K562 (cell line): ENCODE data around the gene TULP1. TPM values are rescaled to one million over a fixed set of nuclear protein-coding genes. Genes with fewer than 3 reads are reported as not detected.
A peak's percentile ranks its signal among the peaks of the same experiment; 100 is the strongest.

ENCODE experiments used
- ATAC-seq: fragments of 200-7000 bp; cut with Tn5 transposase; 3 replicates; pipeline ENCODE4 v1.9.1; 2020; ENCODE audit warnings: moderate library complexity
- BruUV-seq: library from RNA; stranded (reverse); fragments of 400-500 nt; replicated peaks from 2 replicates; lab custom pipeline; 2021; lab: Mats Ljungman, UMichigan
- CTCF ChIA-PET: fragments of 300-600 bp; formaldehyde crosslinking; extraction: SDS; loops from one replicate; lab custom pipeline; 2021; ENCODE audit warnings: low intra/inter-chr PET ratio; lab: Yijun Ruan, JAX
- POLR2A ChIA-PET: fragments of 300-600, 350-650 bp; sonication (Branson Sonifier 250); formaldehyde crosslinking; extraction: SDS; loops from one replicate; lab custom pipeline; 2021; ENCODE audit warnings: antibody characterized with exemption, inconsistent platforms; lab: Yijun Ruan, JAX
- DNase-seq, 4 experiments: peaks; one replicate each; pipeline versions ENCODE4 v3.0.0 to v3.0.0-alpha.2; 2011 to 2018; ENCODE audit warnings: low spot score in 3 of 4, mixed read lengths in 3 of 4; ENCODE audit errors: extremely low read depth in 1 of 4
- FAIRE-seq: peaks from 2 replicates; lab custom pipeline; 2011; peaks lifted over from hg19 to GRCh38; lab: Jason Lieb, UNC
- H2AFZ ChIP-seq: 2 replicates; pipeline ENCODE4 v1.6.0; 2011; ENCODE audit warnings: low read depth, low read length, control low read depth, inconsistent platforms
- H3K27ac ChIP-seq: fragments of 200-600 bp; 3 replicates; pipeline ENCODE4 v1.8.0; 2011; ENCODE audit warnings: low read depth, mild to moderate bottlenecking, control low read depth, inconsistent platforms, low read length, moderate library complexity, mixed read lengths; ENCODE audit errors: extremely low read depth
- H3K27me3 ChIP-seq, 2 experiments: fragments of 300-600 bp in 1 of 2; 2 replicates in 1 of 2; 3 replicates in 1 of 2; pipeline versions ENCODE4 v1.6.0 to v1.8.0; 2011; ENCODE audit warnings: inconsistent platforms in 2 of 2, low read length in 2 of 2, mild to moderate bottlenecking in 1 of 2, mixed read lengths in 1 of 2, moderate library complexity in 1 of 2; ENCODE audit not compliant: control insufficient read depth in 2 of 2, insufficient read depth in 2 of 2
- H3K36me3 ChIP-seq: fragments of 300-600 bp; 3 replicates; pipeline ENCODE4 v1.8.0; 2011; ENCODE audit warnings: mild to moderate bottlenecking, low read length, inconsistent platforms; ENCODE audit not compliant: control insufficient read depth, insufficient read depth
- H3K4me1 ChIP-seq, 2 experiments: fragments of 200-600 bp in 1 of 2; replicated peaks in 1 of 2; 2 replicates in 1 of 2; 3 replicates in 1 of 2; pipeline versions ENCODE4 v1.5.1 to v1.8.0; 2011; ENCODE audit warnings: inconsistent platforms in 2 of 2, low read length in 2 of 2, mild to moderate bottlenecking in 1 of 2, mixed read lengths in 1 of 2, moderate library complexity in 1 of 2; ENCODE audit not compliant: control insufficient read depth in 2 of 2, insufficient read depth in 2 of 2
- H3K4me2 ChIP-seq: 2 replicates; pipeline ENCODE4 v1.6.1; 2011; ENCODE audit warnings: low read length, control low read depth, inconsistent platforms, mixed read lengths; ENCODE audit not compliant: insufficient read depth
- H3K4me3 ChIP-seq: fragments of 200-600 bp; sonication (generic), shearing (Covaris generic); 2 replicates; pipeline ENCODE4 v1.5.1; 2016; ENCODE audit warnings: control low read depth, inconsistent platforms
- H3K79me2 ChIP-seq: fragments of 200-600 bp; 3 replicates; pipeline ENCODE4 v1.8.0; 2011; ENCODE audit warnings: low read length, inconsistent platforms; ENCODE audit not compliant: control insufficient read depth, insufficient read depth
- H3K9ac ChIP-seq, 2 experiments: 2 replicates each; pipeline versions ENCODE4 v1.6.0 to v1.6.1; 2011; ENCODE audit warnings: low read depth in 2 of 2, low read length in 2 of 2, control low read depth in 1 of 2, inconsistent platforms in 1 of 2, mild to moderate bottlenecking in 1 of 2, mixed read lengths in 1 of 2; ENCODE audit not compliant: insufficient read depth in 1 of 2
- H3K9me1 ChIP-seq: one replicate; pipeline ENCODE4 v1.6.0; 2011; ENCODE audit warnings: inconsistent platforms, mild to moderate bottlenecking, low read length, moderate library complexity; ENCODE audit not compliant: control insufficient read depth, insufficient read depth
- H3K9me3 ChIP-seq: replicated peaks from 2 replicates; pipeline ENCODE4 v1.5.1; 2011; ENCODE audit warnings: low read depth, low read length, inconsistent platforms; ENCODE audit not compliant: control insufficient read depth, insufficient read depth
- H4K20me1 ChIP-seq: replicated peaks from 2 replicates; pipeline ENCODE4 v1.6.1; 2011; ENCODE audit warnings: low read length, inconsistent platforms, mixed read lengths; ENCODE audit not compliant: control insufficient read depth, insufficient read depth
- CCNT2 ChIP-seq: IDR thresholded peaks from 2 replicates; pipeline ENCODE4 v1.6.1; 2011; ENCODE audit warnings: borderline replicate concordance, low read depth, mild to moderate bottlenecking, moderate library complexity, mixed read lengths, low read length; ENCODE audit not compliant: insufficient read length; ENCODE audit errors: extremely low read depth
- NUFIP1 ChIP-seq: fragments of 450-650 bp; IDR thresholded peaks from 2 replicates; pipeline ENCODE4 v1.6.1; 2018; ENCODE audit not compliant: partially characterized antibody
- PHTF2 ChIP-seq: fragments of 250-450 bp; sonication (Bioruptor Pico); IDR thresholded peaks from 2 replicates; pipeline ENCODE4 v1.5.0; 2021; ENCODE audit warnings: mild to moderate bottlenecking
- STAG1 ChIP-seq: sonication (generic); formaldehyde crosslinking; IDR thresholded peaks from 2 replicates; pipeline ENCODE4 v1.5.0; 2020; ENCODE audit warnings: missing genetic modification reagents, borderline replicate concordance
- STAT5A ChIP-seq: IDR thresholded peaks from 2 replicates; pipeline ENCODE4 v1.6.1; 2012; ENCODE audit warnings: low read length, inconsistent platforms, borderline replicate concordance
- TAF9B ChIP-seq: fragments of 450-650 bp; IDR thresholded peaks from 2 replicates; pipeline ENCODE4 v1.6.1; 2018; ENCODE audit warnings: mild to moderate bottlenecking; ENCODE audit not compliant: partially characterized antibody
- ZNF316 ChIP-seq: fragments of 450-650 bp; IDR thresholded peaks from 2 replicates; pipeline ENCODE4 v1.6.1; 2016
- ZNF347 ChIP-seq: fragments of 450-650 bp; formaldehyde crosslinking; IDR thresholded peaks from 2 replicates; pipeline ENCODE4 v1.4.0; 2020; ENCODE audit warnings: low read depth, mild to moderate bottlenecking, moderate library complexity
- ZNF551 ChIP-seq: fragments of 250-450 bp; sonication (Bioruptor Pico); IDR thresholded peaks from 2 replicates; pipeline ENCODE4 v1.5.0; 2021; ENCODE audit warnings: mild to moderate bottlenecking, moderate library complexity
- ZNF583 ChIP-seq: fragments of 250-450 bp; sonication (Bioruptor Pico); IDR thresholded peaks from 2 replicates; pipeline ENCODE4 v1.4.0; 2020
- ZNF717 ChIP-seq: fragments of 250-450 bp; sonication (Bioruptor Pico); IDR thresholded peaks from 2 replicates; pipeline ENCODE4 v1.5.0; 2021
- WGBS: fragments of 100-300 bp; shearing (Covaris generic); methylation state at CpG from one replicate; pipeline ENCODE4 v1.1.6; 2016; ENCODE audit warnings: low coverage, mixed read lengths; ENCODE audit not compliant: insufficient coverage; ENCODE audit errors: missing lambda C conversion rate; 5-methylcytosine and 5-hydroxymethylcytosine counted together
- in situ Hi-C: fragments of 300-500 bp; cut with MboI; formaldehyde crosslinking; loops from 4 replicates; pipeline ENCODE4 v1.15.0; 2018; ENCODE audit warnings: inconsistent platforms, mixed read lengths
- intact Hi-C: fragments of 100-400 bp; cut with micrococcal nuclease; formaldehyde crosslinking; loops from 2 replicates; pipeline ENCODE4 v1.14.2; 2022
- polyA plus RNA-seq, 8 experiments: library from polyadenylated mRNA; depleted of rRNA in 4 of 8; stranded (reverse) in 5 of 8; unstranded in 3 of 8; fragments of >200 nt; fragmentation: Nextera tagmentation in 2 of 8; fragmentation: Illumina TruSeq in 1 of 8; extraction: Ambion mirVana in 2 of 8; extraction: Trizol in 1 of 8; gene quantifications; 2 replicates each; pipeline versions ENCODE4 v1.2.1 to v1.2.3, GENCODE V29; 2011 to 2014; ENCODE audit warnings: inconsistent platforms in 1 of 8, missing spikeins in 1 of 8
- total RNA-seq, 7 experiments: library from RNA; depleted of rRNA in 6 of 7; stranded (reverse); fragments of >200 nt in 6 of 7; fragmentation: Illumina TruSeq in 2 of 7; extraction: Trizol in 2 of 7; gene quantifications; 2 replicates each; pipeline versions ENCODE4 v1.2.1 to v1.2.3, GENCODE V29; 2011 to 2021; ENCODE audit warnings: low replicate concordance in 1 of 7
- TF ChIP-seq, protein P1 (sequence below): fragments of 450-650 bp; IDR thresholded peaks from 2 replicates; pipeline ENCODE4 v1.6.1; 2014; ENCODE audit warnings: low read depth, mild to moderate bottlenecking, moderate library complexity, borderline replicate concordance
- TF ChIP-seq, protein P2 (sequence below): fragments of 250-450 bp; sonication (Bioruptor Pico); IDR thresholded peaks from 2 replicates; pipeline ENCODE4 v1.9.0; 2021; ENCODE audit warnings: mild to moderate bottlenecking, inconsistent platforms
- TF ChIP-seq, protein P3 (sequence below): IDR thresholded peaks from 2 replicates; pipeline ENCODE4 v1.6.1; 2016; ENCODE audit warnings: missing genetic modification characterization, missing compliant biosample characterization
- TF ChIP-seq, protein P4 (sequence below): fragments of 450-650 bp; formaldehyde crosslinking; IDR thresholded peaks from 2 replicates; pipeline ENCODE4 v1.4.0; 2020; ENCODE audit warnings: mild to moderate bottlenecking, moderate library complexity

The TULP1 gene
- total and polyA plus RNA-seq, 9 of the 15 experiments (the other 6 are each of a cell fraction or from before 2014, with no cell fraction given): 0.06 to 0.17 (median 0.09) TPM; not detected in 6

DNA sequence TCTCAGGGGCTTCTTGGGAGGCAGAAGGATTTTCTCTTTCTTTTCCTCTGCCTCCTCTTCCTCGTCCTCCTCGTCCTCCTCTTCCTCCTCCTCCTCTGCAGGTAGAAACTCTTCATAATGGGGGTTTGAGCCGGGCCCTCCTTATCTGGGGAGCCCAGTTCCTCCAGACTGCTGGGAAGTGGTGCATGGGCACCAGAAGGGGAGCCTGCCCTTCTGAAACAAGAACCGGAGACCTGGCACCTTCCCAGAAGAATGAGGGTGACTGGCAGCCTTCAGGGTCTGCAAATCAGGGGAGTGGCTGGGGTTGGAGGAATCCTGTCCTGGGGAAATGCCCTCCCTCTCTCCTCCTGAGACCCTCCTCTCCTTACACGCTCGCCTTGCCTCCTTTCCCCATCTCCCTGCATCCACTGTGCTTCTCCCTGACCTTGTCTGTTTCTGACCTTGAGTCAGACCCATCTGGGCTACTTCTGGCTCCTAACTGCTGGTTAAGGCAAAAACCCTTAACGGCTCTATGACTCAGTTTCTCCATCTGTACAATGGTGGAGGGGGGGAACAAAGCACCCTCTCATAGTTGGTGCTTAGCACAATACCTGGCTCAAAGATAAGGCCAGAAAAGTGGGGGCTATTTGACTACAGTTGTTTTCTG is 1.7 kb downstream of the TULP1 start:
- H2AFZ ChIP-seq: no peak overlapping the region
- FAIRE-seq (no peak), DNase-seq (no peak), ATAC-seq (no peak)
- 0 out of 4 replicates have a peak overlapping the region, but pooled peaks of 1 of the 2 experiments have one; percentile 8 for H3K9ac ChIP-seq
- in situ Hi-C loops: no loop called here
- H3K4me1 ChIP-seq: peaks cover 0 to 7% of the 10 kb centered on the region in 2 experiments; a peak in 1 of 5 replicates
- peaks cover 38 to 58% of the 10 kb centered on the region in 2 experiments for H3K27me3 ChIP-seq
- no peak overlapping the region for H3K4me3 ChIP-seq
- H4K20me1 ChIP-seq: peaks cover 7% of the 10 kb centered on the region; the same call in 1 of the 2 replicates
- no peak overlapping the region for H3K27ac ChIP-seq
- H3K79me2 ChIP-seq: no peaks in the 10 kb centered on the region
- ChIA-PET CTCF (no interaction called here), POLR2A (interaction anchor here (0.5 to 1.0 kb wide), 3 partner anchors 10 to 241 kb away, joined by 3 to 5 read pairs (median 4); no protein-coding TSS in a partner anchor)
- no TSS peak for BruUV-seq
- H3K9me3 ChIP-seq: no peaks in the 10 kb centered on the region
- no peaks in the 10 kb centered on the region for H3K36me3 ChIP-seq
- 11% methylated on average over 7 of the region's 7 CpGs for WGBS
- H3K4me2 ChIP-seq: no peak overlapping the region
- no peaks in the 10 kb centered on the region for H3K9me1 ChIP-seq
- intact Hi-C loops: no loop called here
- TF ChIP-seq NUFIP1 (no peak), STAG1 (CRISPR knock-in tag) (no peak), ZNF583 (no peak), TAF9B (no peak), ZNF717 (no peak), CCNT2 (no peak), ZNF347 (CRISPR knock-in tag) (no peak), ZNF316 (no peak), STAT5A (no peak), PHTF2 (no peak), ZNF551 (no peak)
- TF ChIP-seq, protein P1, sequence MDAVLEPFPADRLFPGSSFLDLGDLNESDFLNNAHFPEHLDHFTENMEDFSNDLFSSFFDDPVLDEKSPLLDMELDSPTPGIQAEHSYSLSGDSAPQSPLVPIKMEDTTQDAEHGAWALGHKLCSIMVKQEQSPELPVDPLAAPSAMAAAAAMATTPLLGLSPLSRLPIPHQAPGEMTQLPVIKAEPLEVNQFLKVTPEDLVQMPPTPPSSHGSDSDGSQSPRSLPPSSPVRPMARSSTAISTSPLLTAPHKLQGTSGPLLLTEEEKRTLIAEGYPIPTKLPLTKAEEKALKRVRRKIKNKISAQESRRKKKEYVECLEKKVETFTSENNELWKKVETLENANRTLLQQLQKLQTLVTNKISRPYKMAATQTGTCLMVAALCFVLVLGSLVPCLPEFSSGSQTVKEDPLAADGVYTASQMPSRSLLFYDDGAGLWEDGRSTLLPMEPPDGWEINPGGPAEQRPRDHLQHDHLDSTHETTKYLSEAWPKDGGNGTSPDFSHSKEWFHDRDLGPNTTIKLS: no peak
- TF ChIP-seq, protein P2, sequence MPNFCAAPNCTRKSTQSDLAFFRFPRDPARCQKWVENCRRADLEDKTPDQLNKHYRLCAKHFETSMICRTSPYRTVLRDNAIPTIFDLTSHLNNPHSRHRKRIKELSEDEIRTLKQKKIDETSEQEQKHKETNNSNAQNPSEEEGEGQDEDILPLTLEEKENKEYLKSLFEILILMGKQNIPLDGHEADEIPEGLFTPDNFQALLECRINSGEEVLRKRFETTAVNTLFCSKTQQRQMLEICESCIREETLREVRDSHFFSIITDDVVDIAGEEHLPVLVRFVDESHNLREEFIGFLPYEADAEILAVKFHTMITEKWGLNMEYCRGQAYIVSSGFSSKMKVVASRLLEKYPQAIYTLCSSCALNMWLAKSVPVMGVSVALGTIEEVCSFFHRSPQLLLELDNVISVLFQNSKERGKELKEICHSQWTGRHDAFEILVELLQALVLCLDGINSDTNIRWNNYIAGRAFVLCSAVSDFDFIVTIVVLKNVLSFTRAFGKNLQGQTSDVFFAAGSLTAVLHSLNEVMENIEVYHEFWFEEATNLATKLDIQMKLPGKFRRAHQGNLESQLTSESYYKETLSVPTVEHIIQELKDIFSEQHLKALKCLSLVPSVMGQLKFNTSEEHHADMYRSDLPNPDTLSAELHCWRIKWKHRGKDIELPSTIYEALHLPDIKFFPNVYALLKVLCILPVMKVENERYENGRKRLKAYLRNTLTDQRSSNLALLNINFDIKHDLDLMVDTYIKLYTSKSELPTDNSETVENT (CRISPR knock-in tag): no peak
- TF ChIP-seq, protein P3, sequence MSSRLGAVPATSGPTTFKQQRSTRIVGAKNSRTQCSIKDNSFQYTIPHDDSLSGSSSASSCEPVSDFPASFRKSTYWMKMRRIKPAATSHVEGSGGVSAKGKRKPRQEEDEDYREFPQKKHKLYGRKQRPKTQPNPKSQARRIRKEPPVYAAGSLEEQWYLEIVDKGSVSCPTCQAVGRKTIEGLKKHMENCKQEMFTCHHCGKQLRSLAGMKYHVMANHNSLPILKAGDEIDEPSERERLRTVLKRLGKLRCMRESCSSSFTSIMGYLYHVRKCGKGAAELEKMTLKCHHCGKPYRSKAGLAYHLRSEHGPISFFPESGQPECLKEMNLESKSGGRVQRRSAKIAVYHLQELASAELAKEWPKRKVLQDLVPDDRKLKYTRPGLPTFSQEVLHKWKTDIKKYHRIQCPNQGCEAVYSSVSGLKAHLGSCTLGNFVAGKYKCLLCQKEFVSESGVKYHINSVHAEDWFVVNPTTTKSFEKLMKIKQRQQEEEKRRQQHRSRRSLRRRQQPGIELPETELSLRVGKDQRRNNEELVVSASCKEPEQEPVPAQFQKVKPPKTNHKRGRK: no peak
- TF ChIP-seq, protein P4, sequence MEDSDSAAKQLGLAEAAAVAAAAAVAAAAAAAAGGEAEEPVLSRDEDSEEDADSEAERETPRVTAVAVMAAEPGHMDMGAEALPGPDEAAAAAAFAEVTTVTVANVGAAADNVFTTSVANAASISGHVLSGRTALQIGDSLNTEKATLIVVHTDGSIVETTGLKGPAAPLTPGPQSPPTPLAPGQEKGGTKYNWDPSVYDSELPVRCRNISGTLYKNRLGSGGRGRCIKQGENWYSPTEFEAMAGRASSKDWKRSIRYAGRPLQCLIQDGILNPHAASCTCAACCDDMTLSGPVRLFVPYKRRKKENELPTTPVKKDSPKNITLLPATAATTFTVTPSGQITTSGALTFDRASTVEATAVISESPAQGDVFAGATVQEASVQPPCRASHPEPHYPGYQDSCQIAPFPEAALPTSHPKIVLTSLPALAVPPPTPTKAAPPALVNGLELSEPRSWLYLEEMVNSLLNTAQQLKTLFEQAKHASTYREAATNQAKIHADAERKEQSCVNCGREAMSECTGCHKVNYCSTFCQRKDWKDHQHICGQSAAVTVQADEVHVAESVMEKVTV (CRISPR knock-in tag): no peak
